Stromal cell of bone marrow (primary cell): Measurements from ENCODE around the gene EPHB2.

Source experiments
- DNase-seq: peaks from one replicate; pipeline ENCODE4 v3.0.0-alpha.2; 2012; ENCODE audit warnings: low read depth

EPHB2 gene

DNA sequence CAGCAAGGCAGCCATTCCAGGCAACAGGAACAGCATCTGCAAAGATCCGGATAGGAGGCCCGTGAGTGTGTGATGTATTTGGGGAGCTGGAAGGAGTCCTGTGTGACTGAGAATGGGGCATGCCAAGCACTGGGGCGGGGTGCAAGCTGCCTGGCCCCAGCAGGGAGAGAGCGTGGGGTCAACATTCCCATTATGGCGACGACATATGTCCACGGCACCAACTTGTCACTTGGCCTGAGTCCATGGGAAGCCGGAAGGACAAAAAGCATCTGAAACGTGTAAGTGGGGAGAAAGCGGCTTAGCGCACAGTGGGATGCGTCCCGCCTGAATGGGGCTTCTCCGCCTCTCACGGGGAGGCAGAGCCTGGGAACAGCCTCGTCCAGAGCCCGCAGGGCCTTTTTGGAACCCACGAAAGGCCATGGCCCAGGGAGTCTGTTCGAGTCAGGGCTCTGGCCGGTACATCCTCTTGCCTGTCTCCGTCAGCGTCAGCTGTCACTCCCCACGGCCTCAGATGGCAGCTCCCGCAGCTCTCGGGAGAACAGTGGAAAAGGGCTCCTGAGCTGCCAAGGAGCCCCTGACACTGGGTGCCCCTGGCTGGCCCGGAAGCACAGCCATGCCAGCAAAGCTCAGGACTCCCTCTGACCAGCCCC is 12.4 kb downstream of the EPHB2 start:
- no peak for DNase-seq

DNA sequence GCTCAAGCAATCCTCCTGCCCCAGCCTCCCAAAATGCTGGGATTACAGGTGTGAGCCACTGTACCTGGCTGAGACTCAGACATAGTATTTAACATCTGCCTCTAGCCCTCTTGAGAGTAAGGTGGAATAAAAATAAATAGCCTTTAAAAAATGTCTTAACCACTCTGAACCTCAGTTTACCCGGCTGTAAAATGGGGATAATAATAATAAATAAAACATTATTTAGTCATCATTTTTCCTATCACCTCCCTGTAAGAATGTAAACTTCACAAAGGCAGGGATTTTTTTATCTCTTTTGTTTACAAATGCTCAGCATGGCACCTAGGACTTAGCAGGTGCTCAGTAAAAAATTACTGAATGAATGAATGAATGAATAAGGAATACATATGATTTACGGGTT is 17.2 kb downstream of the EPHB2 start:
- no peak for DNase-seq

DNA sequence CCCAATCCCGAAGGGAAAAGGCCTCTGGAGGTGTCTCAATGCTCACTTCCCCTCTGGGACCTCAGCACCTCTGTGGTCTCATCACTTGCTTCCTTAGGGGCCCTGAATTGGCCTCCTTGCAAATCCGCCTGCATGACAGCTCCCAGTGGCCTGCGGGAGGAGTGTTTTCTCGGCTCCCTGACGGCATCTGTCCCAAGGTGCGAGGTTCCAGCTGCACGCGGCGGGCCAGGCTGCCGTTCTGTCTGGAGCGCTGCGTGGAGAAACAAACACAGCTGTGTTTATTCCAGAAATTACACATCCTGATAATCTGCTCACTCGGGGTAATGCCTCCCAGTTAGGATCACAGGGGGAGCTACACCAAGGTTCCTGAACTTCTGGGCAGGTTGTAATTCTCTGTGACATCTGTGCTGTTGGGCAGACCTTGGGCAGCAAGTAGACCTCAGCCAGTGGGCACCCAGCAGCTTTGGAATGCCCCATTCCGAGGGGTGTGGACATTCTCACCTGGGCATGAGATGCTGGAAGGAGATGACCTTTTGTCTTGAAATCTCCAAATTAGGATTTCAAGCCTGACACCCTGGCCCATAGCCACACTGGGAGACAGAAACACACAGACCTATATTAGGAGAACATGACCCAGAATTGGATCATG is 18.2 kb downstream of the EPHB2 start:
- no peak for DNase-seq

DNA sequence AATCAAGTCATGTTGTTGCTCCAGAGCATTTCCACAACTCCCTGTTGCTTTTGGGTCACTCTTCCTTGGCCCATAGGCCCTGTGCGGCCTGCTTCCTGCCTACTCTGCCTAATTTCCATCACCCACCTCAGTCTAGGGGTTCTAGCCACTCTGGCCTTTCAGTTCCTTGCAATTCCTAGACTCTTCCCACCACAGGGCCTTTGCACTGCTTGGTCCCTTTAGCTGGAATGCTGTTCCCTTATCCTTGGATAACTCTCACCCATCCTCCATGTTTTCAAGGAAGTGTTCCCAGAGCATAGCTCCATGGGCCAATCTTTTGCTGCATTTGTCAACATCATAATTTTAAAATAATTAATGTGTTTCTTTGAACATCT is 18.7 kb downstream of the EPHB2 start:
- DNase-seq: no peak

DNA sequence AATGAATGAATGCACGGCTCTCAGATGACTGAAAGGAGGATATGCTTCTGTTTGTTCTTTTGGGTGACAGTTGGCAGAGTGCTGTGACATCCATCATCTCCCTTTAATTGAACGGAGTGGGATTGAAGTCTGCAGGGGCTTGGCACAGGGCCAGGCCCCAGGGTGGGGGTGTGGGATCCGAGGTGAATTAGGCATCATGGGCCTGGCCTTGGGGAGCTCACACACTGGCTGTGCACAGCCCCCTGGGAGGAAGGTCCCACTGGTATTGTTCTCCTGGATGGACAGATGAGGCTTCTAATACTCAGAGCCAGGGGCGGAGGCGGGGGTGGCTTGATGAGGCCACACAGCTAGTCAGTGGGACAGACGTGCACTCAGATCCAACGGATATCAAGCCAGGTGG is 19.3 kb downstream of the EPHB2 start:
- DNase-seq: no peak

DNA sequence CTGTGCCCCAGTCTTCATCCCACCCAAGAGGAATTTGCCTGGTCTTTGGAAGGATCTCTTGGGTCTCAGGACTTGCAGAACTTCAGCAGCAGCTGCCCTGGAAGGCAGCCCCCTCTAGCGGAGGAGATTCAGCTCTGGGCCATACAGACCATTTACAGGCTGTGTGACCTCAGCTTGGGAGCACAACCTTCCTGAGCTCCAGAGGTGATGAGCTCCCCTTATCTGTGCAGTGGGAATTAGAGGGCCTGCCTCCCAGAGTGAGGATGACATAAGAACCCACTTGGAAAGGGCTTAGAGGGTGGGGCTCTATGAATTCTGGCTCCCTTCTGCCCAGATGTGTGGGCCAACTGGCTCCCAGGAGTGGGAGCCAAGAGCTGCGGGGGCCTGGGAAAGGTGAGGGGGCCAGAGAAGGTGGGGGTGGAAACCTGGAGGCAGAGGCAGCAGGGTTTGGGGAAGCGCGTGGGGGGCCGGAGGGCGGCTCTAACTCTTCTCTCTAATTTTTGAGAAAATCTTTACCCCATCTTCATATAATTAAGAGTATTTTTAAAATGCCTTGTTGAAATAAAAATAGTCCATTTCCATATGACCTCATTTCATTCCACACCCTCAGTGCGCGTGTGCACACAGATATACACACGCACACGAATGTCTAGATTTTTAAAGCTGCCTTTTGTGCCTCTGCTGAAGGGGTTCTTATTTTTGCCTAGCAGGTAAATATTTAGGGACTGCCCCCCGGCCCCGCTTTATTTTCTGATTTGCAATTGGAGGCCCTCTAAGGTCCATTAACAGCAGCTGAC is 21.5 kb downstream of the EPHB2 start:
- DNase-seq: no peak

DNA sequence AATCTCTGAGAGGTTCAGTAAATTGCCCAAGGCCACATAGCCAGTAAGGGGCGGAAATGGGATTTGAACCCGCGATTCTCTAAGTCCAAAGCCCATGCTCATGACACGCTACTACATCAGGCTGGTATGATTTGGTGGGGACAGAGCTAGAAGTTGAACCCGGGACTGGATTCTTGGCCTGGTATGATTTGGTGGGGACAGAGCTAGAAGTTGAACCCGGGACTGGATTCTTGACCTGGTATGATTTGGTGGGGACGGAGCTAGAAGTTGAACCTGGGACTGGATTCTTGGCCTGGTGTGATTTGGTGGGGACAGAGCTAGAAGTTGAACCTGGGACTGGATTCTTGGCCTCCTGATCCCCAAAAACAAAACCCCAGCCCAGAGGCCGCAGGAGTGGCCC is 23.0 kb downstream of the EPHB2 start:
- no peak for DNase-seq

DNA sequence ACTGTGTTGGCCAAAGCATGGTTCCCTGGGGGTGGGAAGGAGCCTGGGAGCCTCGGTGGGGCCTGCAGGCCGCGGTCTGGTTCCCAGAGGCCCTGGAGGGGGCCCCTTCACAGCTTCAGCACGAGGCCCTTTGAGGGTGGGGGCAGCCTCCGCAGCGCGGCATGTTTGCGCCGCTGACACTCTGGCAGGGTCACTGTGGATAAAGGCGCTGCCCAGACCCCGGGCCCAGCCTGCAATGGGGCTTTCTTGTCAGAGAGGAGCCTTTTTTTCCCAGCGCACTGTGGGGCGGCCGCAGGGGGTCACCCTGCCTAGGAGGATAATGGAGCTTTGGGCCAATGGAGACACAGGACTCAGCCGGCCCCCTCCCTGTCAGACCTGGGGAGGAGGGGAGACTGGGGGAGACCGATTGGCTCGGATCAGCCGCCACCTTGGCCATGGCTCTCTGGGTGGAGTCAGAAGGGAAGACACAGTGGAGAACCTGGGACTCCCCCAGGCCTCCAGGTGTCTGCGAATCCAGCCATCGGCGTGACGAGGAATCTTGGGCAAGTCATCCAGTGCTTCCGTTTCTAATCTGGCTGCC is 26.0 kb downstream of the EPHB2 start:
- DNase-seq: no peak

DNA sequence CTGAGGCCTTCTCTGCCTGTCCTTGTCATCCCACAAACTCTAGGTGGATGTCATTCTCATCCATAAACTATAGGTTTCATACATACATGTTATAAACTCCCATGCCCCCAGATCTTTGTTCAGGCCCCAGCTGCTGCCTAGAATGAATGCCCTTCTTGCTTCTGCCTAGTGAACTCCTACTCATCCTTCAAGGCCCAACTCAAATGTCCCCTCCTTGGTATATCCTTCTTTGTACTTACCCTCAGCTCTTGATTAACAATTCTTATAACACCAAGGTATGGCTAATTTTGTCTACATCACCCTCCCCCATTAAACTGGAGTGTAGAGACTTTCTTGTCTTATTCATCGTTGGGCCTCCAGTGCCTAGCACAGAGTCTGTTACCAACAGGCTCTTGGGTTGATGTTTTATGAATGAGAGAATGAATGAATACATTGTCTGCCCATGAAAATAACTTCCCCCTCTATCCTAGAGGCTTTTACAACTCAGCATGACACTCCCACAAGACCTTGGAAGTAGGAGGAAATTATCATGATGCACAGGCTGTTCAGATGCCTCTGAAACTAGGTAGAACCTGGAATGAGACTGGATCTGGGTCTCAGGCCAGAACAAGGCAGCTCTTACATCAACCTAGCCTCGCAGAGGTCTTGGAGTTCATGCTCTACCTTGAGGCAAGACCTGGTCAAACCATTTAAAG is 26.9 kb downstream of the EPHB2 start:
- no peak for DNase-seq

DNA sequence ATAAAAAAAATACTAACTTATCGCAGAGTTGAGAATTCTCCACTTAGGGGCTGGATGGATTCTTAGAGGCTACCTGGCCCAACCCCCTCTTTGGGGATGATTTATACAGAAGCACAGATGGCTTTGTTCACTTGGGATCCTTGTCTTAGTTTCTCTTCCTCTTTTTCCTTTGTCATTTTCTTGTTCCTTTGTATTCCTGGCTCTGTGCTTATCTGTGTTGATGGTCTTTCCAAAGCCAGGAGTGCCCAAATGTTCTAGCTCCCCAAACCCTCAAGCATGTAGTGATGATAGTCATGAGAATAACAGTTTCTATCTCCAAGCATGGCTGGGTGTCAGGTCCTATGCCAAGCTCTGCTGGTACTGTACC is 27.4 kb downstream of the EPHB2 start:
- no peak for DNase-seq

DNA sequence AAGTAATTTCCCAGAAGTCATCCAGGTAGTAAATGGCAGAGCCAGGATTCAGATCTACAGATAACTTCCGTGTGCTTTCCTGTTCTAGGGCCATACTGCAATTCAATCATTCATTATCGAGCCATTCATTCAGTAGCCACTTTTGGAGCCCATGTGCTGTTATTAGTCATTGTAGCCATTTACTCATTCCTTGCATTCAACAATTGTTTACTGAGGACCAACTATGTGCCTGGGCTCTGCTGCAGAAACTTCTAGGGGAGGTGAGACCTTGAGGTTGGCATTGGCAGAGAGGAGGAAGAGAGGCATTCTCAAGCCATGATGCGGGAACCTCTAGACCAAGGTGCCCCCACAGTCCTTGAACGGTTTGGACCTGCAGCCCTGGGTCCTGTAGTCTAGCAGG is 27.9 kb downstream of the EPHB2 start:
- DNase-seq: no peak

DNA sequence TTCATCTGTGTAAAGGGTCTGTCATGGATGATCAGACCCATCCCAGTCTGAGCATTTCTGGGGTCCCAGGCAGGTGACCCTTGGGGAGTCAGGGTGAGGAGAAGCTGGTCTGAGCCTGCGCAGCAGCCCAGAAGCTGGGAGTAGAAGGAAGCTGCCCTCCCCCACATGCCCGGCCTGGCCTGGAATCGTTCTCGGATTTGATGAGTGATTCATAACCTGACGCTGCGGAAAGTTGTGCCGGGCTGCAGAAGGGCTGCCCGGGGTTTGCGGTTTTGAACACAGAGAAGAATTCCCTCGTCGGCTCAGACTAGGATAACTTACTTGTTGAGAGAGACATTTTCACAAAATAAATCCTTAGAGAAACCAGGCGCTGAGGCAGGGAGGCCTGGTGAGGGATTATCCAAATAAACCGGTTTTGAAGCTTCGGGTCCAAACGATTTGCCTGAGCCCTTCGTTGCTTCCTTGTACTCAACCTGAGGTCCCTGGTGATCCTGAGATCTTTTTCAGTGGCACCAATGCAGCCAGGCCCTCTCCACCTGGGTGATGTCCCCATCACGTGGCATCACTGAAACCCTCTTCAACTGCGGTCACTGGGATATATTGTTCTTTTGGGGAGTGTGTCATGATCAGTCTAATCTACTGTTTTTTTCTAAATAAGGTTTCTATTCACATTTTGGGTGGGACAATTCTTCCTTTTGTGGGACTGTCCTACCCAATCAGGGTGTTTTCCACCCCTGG is 29.2 kb downstream of the EPHB2 start:
- DNase-seq: peak; percentile 95

DNA sequence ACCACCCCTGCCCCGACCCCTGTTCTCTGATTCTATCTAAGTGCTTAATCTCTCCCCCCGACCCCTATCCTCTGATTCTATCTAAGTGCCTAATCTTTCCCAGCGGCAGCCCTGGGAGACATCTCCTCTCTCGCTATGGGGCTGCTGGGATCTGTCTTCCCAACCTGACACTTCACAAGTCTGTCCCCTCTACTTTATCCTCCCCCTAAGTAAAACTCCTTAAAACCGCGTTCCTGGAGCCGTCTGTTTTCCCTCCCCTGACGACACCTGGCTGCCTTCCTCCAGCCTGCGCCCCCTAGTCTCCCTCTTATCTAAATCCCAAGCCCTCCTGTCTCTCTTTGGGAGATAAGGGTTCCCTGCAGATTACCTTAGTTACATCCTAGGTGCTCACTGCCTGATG is 30.5 kb downstream of the EPHB2 start:
- DNase-seq: no peak

DNA sequence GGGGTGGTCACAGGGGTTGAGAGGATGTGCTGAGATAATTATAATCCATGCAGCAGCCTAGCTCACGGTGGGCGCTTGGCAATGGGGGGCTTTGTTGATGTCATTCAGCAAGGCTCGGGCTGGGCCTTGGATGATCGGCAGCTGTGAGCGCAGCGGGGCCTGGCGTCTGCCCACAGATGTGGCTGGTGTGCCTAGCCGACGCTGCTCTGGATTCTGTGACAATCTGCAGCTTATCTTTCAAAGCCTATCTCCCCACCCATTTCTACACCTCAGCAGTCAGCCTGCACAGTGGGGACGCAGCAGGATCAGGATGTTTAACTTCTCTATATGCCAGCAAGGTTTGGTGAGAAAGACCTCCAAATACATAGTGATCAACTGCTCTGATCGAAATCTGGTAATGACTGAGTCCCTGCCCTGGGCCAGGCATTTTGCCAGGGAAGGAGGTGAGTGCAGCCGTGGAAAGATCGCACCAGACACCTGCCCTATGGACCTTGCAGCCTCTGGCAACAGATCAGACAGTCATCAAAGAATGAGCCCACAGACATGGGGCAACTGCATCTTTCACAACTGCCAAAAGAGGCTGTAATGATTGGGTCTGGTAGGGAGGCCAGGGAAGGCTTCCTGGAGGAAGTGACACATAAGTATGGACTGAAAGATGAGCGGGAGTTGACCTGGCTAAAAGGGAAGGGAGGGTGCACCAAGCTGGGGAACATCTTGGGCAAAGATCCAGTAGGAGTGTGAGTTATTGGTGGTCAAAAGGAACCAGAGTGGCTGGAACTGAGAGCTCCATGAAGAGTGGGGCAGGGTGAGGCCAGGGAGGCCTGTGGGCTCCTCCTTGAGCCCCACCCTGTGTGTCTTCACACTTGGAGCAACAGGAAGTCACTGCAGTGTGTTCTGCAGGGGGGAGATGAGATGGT is 35.3 kb downstream of the EPHB2 start:
- DNase-seq: no peak

DNA sequence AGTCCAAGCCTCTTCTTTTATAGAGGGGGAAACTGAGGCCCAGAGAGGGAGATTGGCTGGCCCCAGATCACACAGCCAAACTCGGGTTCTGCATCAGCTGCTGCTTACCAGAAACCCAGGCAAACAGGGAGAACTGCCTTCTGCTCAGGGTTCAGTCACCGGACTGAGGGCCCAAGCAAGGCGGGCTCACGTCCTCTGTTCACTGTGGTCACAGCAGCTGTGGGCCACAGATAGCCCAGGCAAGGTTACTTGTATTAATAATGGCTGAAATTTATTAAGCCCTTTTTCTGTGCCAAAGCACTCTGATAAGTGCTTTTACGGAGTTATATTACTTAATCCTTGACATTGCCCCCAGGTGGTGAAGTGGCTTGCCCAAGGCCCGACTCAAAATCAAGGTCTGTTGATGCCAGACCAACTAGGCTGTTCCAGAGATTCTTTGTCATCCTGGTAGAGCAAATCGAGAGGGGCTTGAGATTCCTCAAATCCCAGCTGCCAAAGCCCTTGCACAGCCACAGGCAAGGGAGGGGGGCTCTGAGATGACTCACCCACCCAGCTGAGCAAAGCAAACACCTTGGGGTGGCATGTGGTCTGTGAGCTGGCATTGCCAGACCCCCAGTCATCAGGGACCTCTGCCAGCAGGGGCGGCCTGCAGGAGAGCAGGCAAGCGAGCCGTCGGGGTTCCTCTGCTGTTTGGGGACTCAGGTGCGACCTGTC is 36.5 kb downstream of the EPHB2 start:
- no peak for DNase-seq

DNA sequence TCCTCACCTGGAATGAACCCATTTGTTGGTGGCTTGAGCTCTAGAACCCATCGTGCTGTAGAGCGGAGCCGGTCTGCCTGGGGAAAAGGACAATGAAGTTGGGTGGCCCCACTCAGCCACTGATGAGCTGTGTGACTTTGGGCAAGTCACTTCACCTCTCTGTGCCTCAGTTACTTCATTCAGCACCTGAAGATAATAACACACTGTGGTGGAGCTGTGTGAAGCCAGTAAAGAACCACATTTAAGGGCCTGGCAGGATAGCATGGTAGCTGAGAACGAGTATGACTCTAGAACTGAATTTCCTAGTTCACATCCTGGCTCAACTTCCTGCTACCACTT is 37.1 kb downstream of the EPHB2 start:
- no peak for DNase-seq

DNA sequence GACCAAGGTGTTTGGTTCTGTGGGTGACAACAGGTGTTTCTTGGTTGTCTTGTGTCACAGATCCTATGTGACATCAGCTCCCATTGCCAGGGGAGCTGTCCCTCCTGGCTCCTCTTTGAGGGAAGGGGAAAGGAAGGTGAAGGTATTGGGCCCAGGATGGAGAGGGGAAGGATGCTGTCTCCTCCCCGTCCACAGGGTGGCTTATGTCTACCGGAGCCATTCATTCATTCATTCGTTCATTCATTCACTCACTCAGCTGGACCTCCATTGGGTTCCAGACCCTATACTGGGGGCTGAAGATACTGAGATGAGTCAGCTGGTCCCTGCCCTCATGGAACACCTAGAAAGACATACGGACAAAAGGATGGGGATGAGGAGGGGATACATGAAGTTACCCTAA is 38.9 kb downstream of the EPHB2 start:
- DNase-seq: no peak

DNA sequence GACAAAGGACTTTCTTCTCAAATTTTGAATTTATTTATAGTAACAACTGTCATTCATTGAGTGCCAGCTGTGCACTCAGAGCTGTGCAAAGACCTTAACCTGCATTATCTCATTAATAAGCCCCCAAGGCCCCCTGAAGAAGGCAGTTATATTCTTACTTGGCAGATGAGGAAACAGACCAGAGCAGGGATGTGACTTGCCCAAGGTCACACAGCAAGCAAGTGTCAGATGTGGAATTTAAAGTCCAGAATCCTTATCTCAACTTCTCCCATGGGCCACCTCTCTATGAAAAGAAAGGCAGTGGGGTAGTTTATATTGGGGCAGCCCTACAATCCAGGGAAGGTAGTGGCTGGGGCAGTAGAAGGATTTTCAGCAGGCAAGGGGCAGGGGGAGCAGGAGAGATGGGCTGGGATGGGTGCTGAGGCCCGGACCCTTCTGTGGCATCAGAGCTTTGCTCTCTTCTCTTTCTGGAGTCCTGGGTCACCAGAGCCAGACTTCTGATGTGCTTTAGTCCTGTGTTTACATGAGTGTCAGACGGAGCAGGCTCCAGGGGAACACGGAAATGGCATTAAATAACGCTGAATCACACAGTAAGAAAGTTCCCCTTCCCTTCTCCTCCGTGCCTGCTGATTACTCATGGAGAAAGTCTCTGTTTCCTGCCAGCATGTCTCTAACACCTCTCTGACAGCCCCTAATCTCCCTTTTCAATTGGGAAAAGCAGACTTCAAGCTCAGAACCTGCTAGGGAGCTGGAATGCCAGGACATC is 39.5 kb downstream of the EPHB2 start:
- peak; percentile 86 for DNase-seq

DNA sequence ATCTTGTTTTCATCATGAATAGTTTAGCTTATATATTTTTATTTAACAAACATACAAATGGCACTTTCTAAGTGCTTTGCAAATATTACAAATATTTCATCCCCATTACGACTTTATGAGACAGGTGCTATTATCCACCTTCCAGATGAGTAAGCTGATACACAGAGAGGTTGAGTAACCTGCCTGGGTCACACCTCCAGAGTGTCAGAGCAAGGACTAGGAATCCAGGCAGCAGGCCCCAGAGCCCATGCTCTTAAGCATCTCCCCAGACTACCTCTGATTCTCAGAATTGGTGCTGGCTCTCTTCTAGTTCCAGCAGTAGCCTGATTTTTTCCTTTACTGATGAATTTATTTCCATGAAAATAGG is 40.0 kb downstream of the EPHB2 start:
- DNase-seq: no peak

DNA sequence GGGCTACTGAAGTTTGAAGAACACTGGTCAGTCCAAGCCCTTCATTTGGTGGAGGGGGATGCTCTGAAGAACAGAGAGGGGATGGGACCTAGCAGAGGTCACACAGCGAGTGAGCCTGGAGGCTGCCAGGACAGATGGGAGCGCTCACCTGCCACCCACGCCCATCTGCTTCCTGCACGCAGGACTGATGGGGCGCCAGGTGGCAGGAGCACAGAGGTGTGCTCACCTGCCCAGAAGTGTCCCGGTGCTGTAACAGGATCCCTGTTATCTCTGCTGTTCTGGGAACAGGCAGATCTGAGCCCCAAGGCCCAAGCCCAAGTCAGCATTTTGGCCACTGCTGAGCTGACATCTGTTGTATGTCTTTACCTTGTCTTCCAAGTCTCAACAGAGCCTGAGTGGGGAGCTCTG is 40.5 kb downstream of the EPHB2 start:
- no peak for DNase-seq
